Left ventricle myocardium inferior (tissue), 1 donor: ENCODE data around the gene SPTBN1. TPM values are rescaled to one million over a fixed set of nuclear protein-coding genes. Genes with fewer than 3 reads are reported as not detected.

ENCODE experiments used
- DNase-seq: peaks from one replicate; pipeline ENCODE4 v3.0.0-alpha.2; 2020
- H3K27ac ChIP-seq: fragments of 200-600 bp; replicated peaks from 2 replicates; pipeline ENCODE4 v1.8.0; 2021
- H3K27me3 ChIP-seq: fragments of 200-600 bp; 2 replicates; pipeline ENCODE4 v1.8.0; 2021; ENCODE audit warnings: low read depth
- H3K36me3 ChIP-seq: fragments of 200-600 bp; 2 replicates; pipeline ENCODE4 v1.8.0; 2021
- H3K4me1 ChIP-seq: fragments of 200-600 bp; 2 replicates; pipeline ENCODE4 v1.8.0; 2021
- H3K4me3 ChIP-seq: fragments of 200-600 bp; 2 replicates; pipeline ENCODE4 v1.8.0; 2021; ENCODE audit warnings: mild to moderate bottlenecking, moderate library complexity
- H3K9me3 ChIP-seq: fragments of 200-600 bp; replicated peaks from 2 replicates; pipeline ENCODE4 v1.8.0; 2021
- CTCF ChIP-seq: fragments of 200-600 bp; IDR thresholded peaks from 2 replicates; pipeline ENCODE4 v1.8.0; 2021; ENCODE audit warnings: antibody characterized with exemption, mild to moderate bottlenecking, borderline replicate concordance
- intact Hi-C: fragments of 100-400 bp; cut with micrococcal nuclease; formaldehyde crosslinking; loops from one replicate; pipeline ENCODE4 v1.11.0; 2022
- total RNA-seq: library from RNA; stranded (reverse); fragmentation: NEBNext Ultra II Directional; extraction: Animal tissue kit (Norgen Biotek cat#: 25700); gene quantifications from one replicate; pipeline ENCODE4 v1.2.1, GENCODE V29; 2021
- donor health status: DM: no; HTN: yes; CAD: no; lungs with severe emphysema.

Gene SPTBN1
- total RNA-seq, 1 donor from 2014 or later = 484 TPM

GRCh38 chr2:54420524-54421172, 35.5 kb upstream of the SPTBN1 start:
- Histone ChIP-seq H3K36me3 (no peaks in the 10 kb centered on the region), H3K27me3 (no peaks in the 10 kb centered on the region), H3K4me1 (peaks cover 79% of the 10 kb centered on the region), H3K4me3 (no peak overlapping the region), H3K27ac (peak overlapping the region; percentile 88), H3K9me3 (no peaks in the 10 kb centered on the region)
- TF ChIP-seq CTCF = no peak
- intact Hi-C loops = no loop called here
- DNase-seq = no peak

DNA sequence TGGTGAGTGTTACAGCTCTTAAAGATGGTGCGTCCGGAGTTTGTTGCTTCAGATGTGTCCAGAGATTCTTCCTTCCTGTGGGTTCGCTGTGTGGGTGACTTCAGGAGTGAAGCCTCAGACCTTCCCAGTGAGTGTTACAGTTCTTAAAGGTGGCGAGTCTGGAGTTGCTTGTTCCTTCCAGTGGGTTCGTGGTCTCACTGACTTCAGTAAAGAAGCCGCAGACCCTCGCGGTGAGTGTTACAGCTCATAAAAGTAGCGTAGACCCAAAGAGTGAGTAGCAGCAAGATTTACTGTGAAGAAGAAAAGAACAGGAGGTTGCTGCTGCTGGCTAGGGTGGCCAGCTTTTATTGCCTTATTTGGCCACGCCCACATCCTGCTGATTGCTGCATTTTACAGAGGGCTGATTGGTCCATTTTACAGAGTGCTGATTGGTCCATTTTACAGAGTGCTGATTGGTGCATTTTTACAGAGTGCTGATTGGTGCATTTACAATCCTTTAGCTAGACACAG, 34.0 kb upstream of the SPTBN1 start:
- intact Hi-C loops = no loop called here

GRCh38 chr2:54423213-54423612, 32.9 kb upstream of the SPTBN1 start:
- Histone ChIP-seq H3K9me3 (no peaks in the 10 kb centered on the region), H3K4me3 (no peak overlapping the region), H3K4me1 (peaks cover 70% of the 10 kb centered on the region), H3K27me3 (no peaks in the 10 kb centered on the region), H3K36me3 (no peaks in the 10 kb centered on the region), H3K27ac (peak overlapping the region; percentile 88)
- no peak for TF ChIP-seq CTCF
- no peak for DNase-seq
- intact Hi-C loops = no loop called here

More for the DNA sequence above, 34.0 kb upstream of the SPTBN1 start:
- Histone ChIP-seq H3K4me1 (peaks cover 70% of the 10 kb centered on the region), H3K4me3 (no peak overlapping the region), H3K36me3 (no peaks in the 10 kb centered on the region), H3K27me3 (no peaks in the 10 kb centered on the region), H3K27ac (peak overlapping the region; percentile 88), H3K9me3 (no peaks in the 10 kb centered on the region)
- TF ChIP-seq CTCF = no peak
- no peak for DNase-seq

DNA sequence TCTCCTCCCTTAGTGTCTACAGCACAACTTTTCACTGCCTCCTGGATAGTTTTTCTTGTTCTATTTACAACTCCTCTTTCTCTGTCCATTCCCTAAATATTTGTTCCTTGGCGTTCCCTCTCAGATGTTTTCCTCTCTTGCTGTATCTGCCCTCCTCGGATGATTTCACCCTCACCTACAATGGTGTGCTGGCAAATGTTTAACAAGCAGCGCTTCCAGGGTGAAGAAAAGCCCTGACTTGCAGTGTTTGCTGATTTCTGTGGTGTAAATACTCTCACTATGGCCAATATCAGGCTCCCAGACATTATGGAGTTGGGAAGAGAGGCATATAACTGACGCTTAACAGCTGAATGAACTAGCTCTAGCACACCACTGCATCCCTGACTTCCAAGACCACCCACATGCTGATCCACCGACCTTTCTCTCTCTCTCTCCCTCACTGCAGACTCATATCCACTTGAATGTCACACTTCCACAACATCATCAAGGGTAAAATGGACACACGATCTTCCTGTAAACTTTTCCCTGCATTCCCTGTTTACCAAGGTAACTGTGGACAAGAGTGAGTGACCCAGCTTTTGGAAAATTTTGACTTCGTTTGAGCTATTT, 31.5 kb upstream of the SPTBN1 start:
- Histone ChIP-seq H3K4me1 (peaks cover 70% of the 10 kb centered on the region), H3K4me3 (no peak overlapping the region), H3K36me3 (no peaks in the 10 kb centered on the region), H3K27me3 (no peaks in the 10 kb centered on the region), H3K27ac (peak overlapping the region; percentile 88), H3K9me3 (no peaks in the 10 kb centered on the region)
- TF ChIP-seq CTCF = no peak
- no peak for DNase-seq
- intact Hi-C loops = no loop called here

GRCh38 chr2:54428108-54428831, 27.9 kb upstream of the SPTBN1 start:
- intact Hi-C loops = no loop called here
- no peaks in the 10 kb centered on the region for H3K36me3 ChIP-seq
- H3K4me1 ChIP-seq = peaks cover 82% of the 10 kb centered on the region
- no peaks in the 10 kb centered on the region for H3K27me3 ChIP-seq
- TF ChIP-seq CTCF = no peak
- peak overlapping the region; percentile 89 for H3K27ac ChIP-seq
- DNase-seq = peak; percentile 40
- H3K9me3 ChIP-seq = no peaks in the 10 kb centered on the region
- no peak overlapping the region for H3K4me3 ChIP-seq
